ENCODE results near the gene EPC1. TPM values are rescaled to one million over a fixed set of nuclear protein-coding genes. Genes with fewer than 3 reads are reported as not detected.

Gene EPC1
- total RNA-seq, 2 experiments from 2014 or later, result 27.1 to 27.3 TPM

- Mint-ChIP-seq H3K4me1 (ENCODE audit: low read depth) (peaks cover 54% of the 10 kb centered on the region), H3K27me3 (no peaks in the 10 kb centered on the region), H3K9me3 (no peaks in the 10 kb centered on the region), H3K27ac (no peak overlapping the region), H3K4me3 (no peak overlapping the region), H3K36me3 (peaks cover 23% of the 10 kb centered on the region)
- intact Hi-C loops (cut with micrococcal nuclease), result loop anchor here (5.0 kb wide), 1 partner anchor 292 kb away; the partner anchor contains the start of gene KIF5B
- ChIA-PET CTCF (interaction anchor here (1.3 to 2.8 kb wide), 3 partner anchors 10 to 24 kb away, joined by 3 to 15 read pairs (median 3); no protein-coding TSS in a partner anchor), POLR2A (no interaction called here)
- no peak for DNase-seq
Measured at GRCh38 chr10:32349199-32349585, 2.2 kb upstream of the EPC1 start.

DNA sequence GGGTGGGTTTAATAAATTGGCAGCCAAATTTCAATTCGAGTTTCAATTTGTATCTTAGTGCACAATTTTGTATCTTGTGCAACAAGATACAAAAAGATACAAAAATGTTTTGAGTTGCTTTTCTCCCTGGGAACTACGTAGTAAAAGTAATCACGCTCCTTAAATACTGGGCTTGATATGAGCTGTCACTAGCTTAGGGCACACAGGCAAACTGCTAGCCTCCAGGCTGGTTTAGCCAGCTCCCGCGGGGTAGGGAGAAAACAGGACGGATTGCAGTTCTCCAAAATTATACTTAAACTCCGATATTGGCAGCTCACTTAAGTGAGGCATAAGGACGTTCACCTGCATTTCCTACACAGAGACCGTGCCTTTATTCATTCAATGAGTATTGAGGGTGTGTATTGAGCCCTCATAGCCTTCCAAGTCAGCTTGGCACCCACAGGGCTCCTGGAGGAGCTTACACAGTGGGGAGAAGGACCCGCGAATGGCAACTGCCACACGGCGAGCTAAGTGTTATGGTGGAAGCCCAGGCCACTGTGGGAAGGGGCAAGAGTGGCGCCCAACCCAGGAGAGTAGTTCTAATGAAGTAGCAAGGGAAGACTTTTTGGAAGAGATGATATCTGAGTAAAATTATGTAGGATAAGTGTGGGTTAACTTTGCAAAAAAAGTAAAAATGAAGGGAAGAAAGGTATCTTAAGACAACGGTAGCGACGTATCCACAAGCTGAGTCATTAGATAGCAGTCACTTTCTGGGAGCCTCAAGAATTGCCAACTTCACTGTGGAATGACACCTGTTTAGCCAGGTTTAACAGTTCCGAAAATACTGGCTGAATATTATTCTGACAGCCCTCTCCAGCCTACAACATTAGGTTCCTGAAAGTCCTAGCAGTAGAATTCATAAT lies 1.6 kb upstream of the EPC1 start:
- H3K27me3 Mint-ChIP-seq, result no peaks in the 10 kb centered on the region
- H3K4me3 Mint-ChIP-seq, result peak overlapping the region; percentile 34
- CTCF ChIA-PET, result interaction anchor here (0.7 to 2.8 kb wide), 8 partner anchors 11 to 92 kb away, joined by 3 to 15 read pairs (median 4); no protein-coding TSS in a partner anchor
- intact Hi-C loops (cut with micrococcal nuclease), result loop anchor here (5.0 kb wide), 1 partner anchor 291 kb away; the partner anchor contains the start of gene KIF5B
- no peak overlapping the region for H3K27ac Mint-ChIP-seq
- no peaks in the 10 kb centered on the region for H3K9me3 Mint-ChIP-seq
- peaks cover 58% of the 10 kb centered on the region for H3K4me1 Mint-ChIP-seq (ENCODE audit: low read depth)
- POLR2A ChIA-PET, result interaction anchor here (0.7 to 1.6 kb wide), 8 partner anchors 10 to 97 kb away, joined by 3 to 6 read pairs (median 4); no protein-coding TSS in a partner anchor
- H3K36me3 Mint-ChIP-seq, result peaks cover 30% of the 10 kb centered on the region
- DNase-seq, result no peak

GRCh38 chr10:32347363-32348022 lies 535 bp upstream of the EPC1 start:
- Mint-ChIP-seq H3K36me3 (peaks cover 32% of the 10 kb centered on the region), H3K27ac (peak overlapping the region; percentile 71), H3K4me1 (ENCODE audit: low read depth) (peaks cover 55% of the 10 kb centered on the region), H3K27me3 (no peaks in the 10 kb centered on the region), H3K4me3 (peak overlapping the region; percentile 34), H3K9me3 (no peaks in the 10 kb centered on the region)
- CTCF ChIA-PET, result interaction anchor here (1.1 to 2.8 kb wide), 6 partner anchors 15 to 91 kb away, joined by 3 to 15 read pairs (median 4); no protein-coding TSS in a partner anchor
- POLR2A ChIA-PET, result interaction anchor here (0.7 to 1.9 kb wide), 10 partner anchors 9 to 633 kb away, joined by 3 to 6 read pairs (median 4); no protein-coding TSS in a partner anchor
- intact Hi-C loops (cut with micrococcal nuclease), result loop anchor here (1.0 to 5.0 kb wide), 3 partner anchors 30 to 290 kb away; partner anchors contain the start of gene KIF5B
- DNase-seq, result no peak

DNA sequence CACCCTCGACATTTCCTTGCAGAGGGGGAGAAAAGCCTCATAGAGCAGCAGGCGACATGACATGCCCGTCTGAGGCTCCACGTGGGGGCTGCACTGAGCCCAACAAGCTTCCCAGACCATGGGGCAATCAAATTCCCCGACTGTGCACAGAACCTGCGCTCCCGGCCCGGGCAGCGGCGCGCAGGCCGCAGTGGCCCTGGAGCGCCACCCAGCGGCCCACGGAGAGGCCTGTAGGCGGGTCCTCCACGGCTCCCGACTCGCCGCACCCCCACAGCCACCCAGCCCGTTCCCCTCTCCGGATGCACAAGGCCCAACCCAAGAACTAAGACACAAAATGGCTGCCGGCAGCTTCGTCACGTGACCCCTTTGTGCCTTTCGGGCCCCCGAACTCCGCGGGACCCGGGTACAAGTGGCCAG lies 816 bp downstream of the EPC1 start:
- DNase-seq, result peak; percentile 97
- intact Hi-C loops (cut with micrococcal nuclease), result loop anchor here (1.0 to 5.0 kb wide), 6 partner anchors 14 to 289 kb away; partner anchors contain the start of gene KIF5B
- CTCF ChIA-PET, result interaction anchor here (0.6 to 3.0 kb wide), 28 partner anchors 8 to 309 kb away, joined by 3 to 43 read pairs (median 4); no protein-coding TSS in a partner anchor
- Mint-ChIP-seq H3K9me3 (no peaks in the 10 kb centered on the region), H3K4me1 (ENCODE audit: low read depth) (peaks cover 63% of the 10 kb centered on the region), H3K4me3 (peak overlapping the region; percentile 94), H3K36me3 (peaks cover 29% of the 10 kb centered on the region), H3K27ac (peak overlapping the region; percentile 99), H3K27me3 (no peaks in the 10 kb centered on the region)
- POLR2A ChIA-PET, result interaction anchor here (0.8 to 5.3 kb wide), 12 partner anchors 9 to 102 kb away, joined by 3 to 35 read pairs (median 6); no protein-coding TSS in a partner anchor

DNA sequence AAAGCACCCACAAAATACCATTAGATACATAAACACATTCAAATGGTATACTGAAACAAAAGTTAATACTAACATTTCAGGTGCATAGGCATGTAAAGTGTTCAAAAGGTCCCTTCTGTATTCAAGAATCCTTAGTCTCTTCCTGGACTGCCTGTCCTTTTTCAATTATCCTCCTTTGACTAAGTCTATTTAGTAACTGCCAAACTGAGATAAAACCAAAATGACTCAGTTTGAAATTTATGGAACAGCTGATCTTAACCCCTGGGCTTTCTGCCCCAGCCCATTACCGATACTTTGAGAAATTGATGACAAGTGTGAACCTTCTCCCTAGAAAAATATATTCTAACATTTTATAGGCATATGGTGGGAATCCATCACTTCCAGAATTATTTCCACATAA lies 5.4 kb downstream of the EPC1 start:
- H3K4me3 Mint-ChIP-seq, result peak overlapping the region; percentile 37
- ChIA-PET CTCF (interaction anchor here (0.7 to 2.4 kb wide), 4 partner anchors 8 to 85 kb away, joined by 3 to 8 read pairs (median 6); no protein-coding TSS in a partner anchor), POLR2A (interaction anchor here (1.9 to 5.3 kb wide), 2 partner anchors 8 to 97 kb away, joined by 7 to 35 read pairs; no protein-coding TSS in a partner anchor)
- H3K27ac Mint-ChIP-seq, result peak overlapping the region; percentile 73
- peaks cover 36% of the 10 kb centered on the region for H3K36me3 Mint-ChIP-seq
- H3K9me3 Mint-ChIP-seq, result no peaks in the 10 kb centered on the region
- no peak for DNase-seq
- intact Hi-C loops (cut with micrococcal nuclease), result loop anchor here (2.0 to 5.0 kb wide), 3 partner anchors 23 to 616 kb away; partner anchors contain the start of gene ITGB1
- peaks cover 80% of the 10 kb centered on the region for H3K4me1 Mint-ChIP-seq (ENCODE audit: low read depth)
- H3K27me3 Mint-ChIP-seq, result no peaks in the 10 kb centered on the region

GRCh38 chr10:32340596-32341180 lies 6.3 kb downstream of the EPC1 start:
- Mint-ChIP-seq H3K4me3 (peak overlapping the region; percentile 17), H3K36me3 (peaks cover 36% of the 10 kb centered on the region)

DNA sequence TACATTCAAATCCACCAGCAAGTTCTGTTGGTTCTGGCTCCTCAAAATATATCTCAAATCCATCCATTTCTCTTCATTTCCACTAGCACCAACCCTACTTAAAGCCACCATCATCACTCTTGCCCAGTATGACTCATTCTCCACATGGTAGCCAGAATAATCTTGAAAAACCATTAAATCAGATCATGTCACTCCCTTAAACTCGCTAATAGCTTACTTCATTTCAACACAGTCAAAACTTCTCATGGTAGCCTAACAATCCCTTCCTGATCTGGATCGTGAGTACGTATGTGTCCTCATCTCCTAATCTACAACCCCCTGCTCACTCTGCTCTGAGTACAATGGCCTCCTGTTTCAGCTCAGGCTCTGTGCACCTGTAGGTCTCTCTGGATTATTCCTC lies 8.7 kb downstream of the EPC1 start:
- H3K27me3 Mint-ChIP-seq, result no peaks in the 10 kb centered on the region
- POLR2A ChIA-PET, result interaction anchor here (0.6 kb wide), 2 partner anchors 10 to 49 kb away, joined by 3 read pairs; no protein-coding TSS in a partner anchor
- intact Hi-C loops (cut with micrococcal nuclease), result no loop called here

More at GRCh38 chr10:32340596-32341180, 6.3 kb downstream of the EPC1 start:
- Mint-ChIP-seq H3K4me1 (ENCODE audit: low read depth) (peaks cover 87% of the 10 kb centered on the region), H3K27me3 (no peaks in the 10 kb centered on the region), H3K27ac (peak overlapping the region; percentile 73), H3K9me3 (no peaks in the 10 kb centered on the region)
- CTCF ChIA-PET, result no interaction called here
- POLR2A ChIA-PET, result interaction anchor here (0.8 kb wide), 1 partner anchor 12 kb away, joined by 3 read pairs; no protein-coding TSS in a partner anchor
- intact Hi-C loops (cut with micrococcal nuclease), result loop anchor here (1.0 to 5.0 kb wide), 4 partner anchors 8 to 617 kb away; partner anchors contain the start of gene ITGB1
- peak; percentile 67 for DNase-seq

GRCh38 chr10:32337350-32337749 lies 9.6 kb downstream of the EPC1 start:
- Mint-ChIP-seq H3K4me3 (no peak overlapping the region), H3K27me3 (no peaks in the 10 kb centered on the region), H3K36me3 (peaks cover 21% of the 10 kb centered on the region), H3K9me3 (no peaks in the 10 kb centered on the region), H3K4me1 (ENCODE audit: low read depth) (peaks cover 95% of the 10 kb centered on the region), H3K27ac (peak overlapping the region; percentile 57)
- no peak for DNase-seq
- ChIA-PET POLR2A (interaction anchor here (0.9 to 1.5 kb wide), 4 partner anchors 9 to 86 kb away, joined by 3 to 6 read pairs (median 4); no protein-coding TSS in a partner anchor), CTCF (interaction anchor here (0.8 to 1.5 kb wide), 7 partner anchors 9 to 147 kb away, joined by 3 to 5 read pairs (median 5); no protein-coding TSS in a partner anchor)
- intact Hi-C loops (cut with micrococcal nuclease), result no loop called here

More for the DNA sequence above, 8.7 kb downstream of the EPC1 start:
- H3K27ac Mint-ChIP-seq, result peak overlapping the region; percentile 57
- no peak for DNase-seq
- CTCF ChIA-PET, result interaction anchor here (1.2 kb wide), 1 partner anchor 8 kb away, joined by 5 read pairs; no protein-coding TSS in a partner anchor
- peaks cover 17% of the 10 kb centered on the region for H3K36me3 Mint-ChIP-seq
- H3K4me1 Mint-ChIP-seq (ENCODE audit: low read depth), result peaks cover 92% of the 10 kb centered on the region
- no peaks in the 10 kb centered on the region for H3K9me3 Mint-ChIP-seq
- H3K4me3 Mint-ChIP-seq, result no peak overlapping the region

GRCh38 chr10:32333849-32334248 lies 13.1 kb downstream of the EPC1 start:
- intact Hi-C loops (cut with micrococcal nuclease), result loop anchor here (2.0 to 5.0 kb wide), 4 partner anchors 37 to 1632 kb away; partner anchors contain the start of gene ARHGAP12
- H3K4me3 Mint-ChIP-seq, result peak overlapping the region; percentile 75
- H3K36me3 Mint-ChIP-seq, result peaks cover 21% of the 10 kb centered on the region
- POLR2A ChIA-PET, result interaction anchor here (1.2 to 4.4 kb wide), 4 partner anchors 10 to 90 kb away, joined by 3 to 35 read pairs (median 10); no protein-coding TSS in a partner anchor
- H3K9me3 Mint-ChIP-seq, result no peaks in the 10 kb centered on the region
- no peaks in the 10 kb centered on the region for H3K27me3 Mint-ChIP-seq
- DNase-seq, result no peak
- H3K4me1 Mint-ChIP-seq (ENCODE audit: low read depth), result peaks cover 94% of the 10 kb centered on the region
- CTCF ChIA-PET, result interaction anchor here (1.0 to 5.7 kb wide), 5 partner anchors 9 to 123 kb away, joined by 3 to 43 read pairs (median 6); no protein-coding TSS in a partner anchor
- H3K27ac Mint-ChIP-seq, result peak overlapping the region; percentile 91

DNA sequence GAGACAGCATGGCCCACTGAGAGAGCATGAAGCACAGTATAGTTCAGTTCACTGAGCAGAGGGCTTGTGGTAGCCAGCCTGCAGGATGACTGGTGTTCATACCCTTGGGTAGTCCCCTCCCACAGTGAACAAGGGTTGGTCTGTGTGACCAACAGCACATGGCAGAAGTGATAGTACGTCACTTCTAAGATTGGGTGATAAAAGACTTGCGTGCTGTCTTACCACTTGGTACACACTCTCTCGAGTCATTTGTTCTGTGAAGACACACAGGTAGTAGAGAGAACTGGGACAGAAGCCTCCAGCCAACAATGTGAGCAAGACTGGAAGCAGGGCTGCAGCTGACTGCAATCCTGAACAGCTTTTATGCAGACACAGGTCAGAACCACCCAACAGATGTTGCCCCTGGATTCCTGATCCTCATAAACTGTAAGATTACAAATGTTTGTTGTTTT lies 14.6 kb downstream of the EPC1 start:
- Mint-ChIP-seq H3K4me3 (peak overlapping the region; percentile 75), H3K27me3 (no peaks in the 10 kb centered on the region), H3K27ac (peak overlapping the region; percentile 91), H3K9me3 (no peaks in the 10 kb centered on the region), H3K36me3 (peaks cover 14% of the 10 kb centered on the region), H3K4me1 (ENCODE audit: low read depth) (peaks cover 93% of the 10 kb centered on the region)
- peak; percentile 90 for DNase-seq
- CTCF ChIA-PET, result interaction anchor here (0.8 to 5.7 kb wide), 5 partner anchors 10 to 76 kb away, joined by 3 to 43 read pairs (median 3); no protein-coding TSS in a partner anchor
- POLR2A ChIA-PET, result interaction anchor here (1.0 to 4.4 kb wide), 5 partner anchors 12 to 90 kb away, joined by 3 to 35 read pairs (median 6); no protein-coding TSS in a partner anchor
- intact Hi-C loops (cut with micrococcal nuclease), result loop anchor here (1.0 to 5.0 kb wide), 8 partner anchors 8 to 1630 kb away; partner anchors contain the start of gene ARHGAP12

Measured in activated CD4-positive, alpha-beta memory T cell treated with anti-CD3 and anti-CD28 coated beads for 36 hours (primary cell).